ENCODE data around the gene ICOSLG. TPM values are rescaled to one million over a fixed set of nuclear protein-coding genes. Genes with fewer than 3 reads are reported as not detected.

ICOSLG gene
- total RNA-seq, 1 experiment from 2014 or later, result 9.0 TPM

- no peak overlapping the region for H3K27ac Mint-ChIP-seq
- H3K9me3 Mint-ChIP-seq, result no peaks in the 10 kb centered on the region
Observed at GRCh38 chr21:44282370-44282769, 41.6 kb upstream of the ICOSLG start.

GRCh38 chr21:44281801-44282200, 41.1 kb upstream of the ICOSLG start:
- DNase-seq (ENCODE audit: low spot score), result no peak

More at GRCh38 chr21:44282370-44282769, 41.6 kb upstream of the ICOSLG start:
- ATAC-seq, result no peak
- Mint-ChIP-seq H3K4me3 (no peak overlapping the region), H3K27me3 (ENCODE audit: low read depth) (peaks cover 30% of the 10 kb centered on the region), H3K36me3 (no peaks in the 10 kb centered on the region), H3K4me1 (peaks cover 21% of the 10 kb centered on the region)
- no peak for DNase-seq (ENCODE audit: low spot score)
- TF ChIP-seq USF1 (CRISPR knock-in tag; IDR thresholded peaks at IDR 0.05), result no peak
- no peak for TF ChIP-seq HMGXB4 (CRISPR knock-in tag; IDR thresholded peaks at IDR 0.05)
- TF ChIP-seq FOXP4 (CRISPR knock-in tag; IDR thresholded peaks at IDR 0.05), result no peak
- TF ChIP-seq ZNF317 (CRISPR knock-in tag; IDR thresholded peaks at IDR 0.05; ENCODE audit: borderline replicate concordance, low read depth), result no peak
- ChIA-PET CTCF (no interaction called here), POLR2A (no interaction called here)

GRCh38 chr21:44279354-44280260, 38.9 kb upstream of the ICOSLG start:
- H3K9me3 Mint-ChIP-seq, result no peaks in the 10 kb centered on the region
- H3K4me1 Mint-ChIP-seq, result peaks cover 21% of the 10 kb centered on the region
- H3K4me3 Mint-ChIP-seq, result no peak overlapping the region
- no peaks in the 10 kb centered on the region for H3K36me3 Mint-ChIP-seq
- no peak overlapping the region for H3K27ac Mint-ChIP-seq
- CTCF ChIA-PET, result interaction anchor here (1.0 kb wide), 1 partner anchor 17 kb away, joined by 3 read pairs; no protein-coding TSS in a partner anchor
- DNase-seq (ENCODE audit: low spot score) (no peak), ATAC-seq (no peak)
- POLR2A ChIA-PET, result no interaction called here
- H3K27me3 Mint-ChIP-seq (ENCODE audit: low read depth), result peaks cover 13% of the 10 kb centered on the region
- TF ChIP-seq TEAD1 (CRISPR knock-in tag; IDR thresholded peaks at IDR 0.05) (no peak), ZNF281 (CRISPR knock-in tag; IDR thresholded peaks at IDR 0.05) (no peak), IRF2 (CRISPR knock-in tag; IDR thresholded peaks at IDR 0.05; ENCODE audit: borderline replicate concordance, low read depth) (no peak), ZNF512 (CRISPR knock-in tag; IDR thresholded peaks at IDR 0.05; ENCODE audit: borderline replicate concordance) (no peak), TP53 (CRISPR knock-in tag; IDR thresholded peaks at IDR 0.05) (no peak), ZNF671 (CRISPR knock-in tag; IDR thresholded peaks at IDR 0.05) (no peak), MAX (CRISPR knock-in tag; IDR thresholded peaks at IDR 0.05) (no peak), SMAD4 (CRISPR knock-in tag; IDR thresholded peaks at IDR 0.05) (no peak)

More at GRCh38 chr21:44281801-44282200, 41.1 kb upstream of the ICOSLG start:
- TF ChIP-seq ZNF138 (CRISPR knock-in tag; conservative IDR thresholded peaks at IDR 0.05) (no peak), CREM (CRISPR knock-in tag; IDR thresholded peaks at IDR 0.05) (no peak), NR1H2 (CRISPR knock-in tag; IDR thresholded peaks at IDR 0.05) (no peak), PREB (CRISPR knock-in tag; IDR thresholded peaks at IDR 0.05; ENCODE audit: borderline replicate concordance) (no peak), MXD4 (CRISPR knock-in tag; IDR thresholded peaks at IDR 0.05; ENCODE audit: borderline replicate concordance) (no peak), USF1 (CRISPR knock-in tag; IDR thresholded peaks at IDR 0.05) (no peak)
- H3K36me3 Mint-ChIP-seq, result no peaks in the 10 kb centered on the region
- no peak for ATAC-seq
- peaks cover 21% of the 10 kb centered on the region for H3K4me1 Mint-ChIP-seq
- ChIA-PET POLR2A (no interaction called here), CTCF (no interaction called here)
- no peak overlapping the region for H3K4me3 Mint-ChIP-seq
- H3K27ac Mint-ChIP-seq, result no peak overlapping the region
- peaks cover 29% of the 10 kb centered on the region for H3K27me3 Mint-ChIP-seq (ENCODE audit: low read depth)
- no peaks in the 10 kb centered on the region for H3K9me3 Mint-ChIP-seq

Measured in WTC11 (cell line).